ENCODE results near the gene TOP1. TPM values are rescaled to one million over a fixed set of nuclear protein-coding genes. Genes with fewer than 3 reads are reported as not detected.
A peak's percentile ranks its signal among the peaks of the same experiment; 100 is the strongest.

The TOP1 gene
- polyA plus RNA-seq, 1 experiment: 4.0 TPM

- DNase-seq (ENCODE audit: low read depth): no peak
- H3K36me3 ChIP-seq (ENCODE audit: control insufficient read depth, insufficient read depth, low read length): no peaks in the 10 kb centered on the region
- ChIA-PET POLR2A (no interaction called here), CTCF (interaction anchor here (0.9 to 1.7 kb wide), 3 partner anchors 9 to 61 kb away, joined by 3 to 6 read pairs (median 3); no protein-coding TSS in a partner anchor)
- no peaks in the 10 kb centered on the region for H3K27me3 ChIP-seq (ENCODE audit: control insufficient read depth, insufficient read depth, low read length)
- no peak overlapping the region for H3K4me3 ChIP-seq (ENCODE audit: low read depth, low read length)
- no peak for TF ChIP-seq CTCF (IDR thresholded peaks at IDR 0.05; ENCODE audit: insufficient read depth, low read depth, low read length)
Measured at GRCh38 chr20:41051009-41051825, 22.6 kb downstream of the TOP1 start.

GRCh38 chr20:41052742-41053419 is 24.3 kb downstream of the TOP1 start:
- CTCF ChIA-PET: interaction anchor here (0.7 to 1.7 kb wide), 6 partner anchors 8 to 62 kb away, joined by 3 to 6 read pairs (median 3); no protein-coding TSS in a partner anchor
- DNase-seq (ENCODE audit: low read depth): peak; percentile 35
- no peak for TF ChIP-seq CTCF (IDR thresholded peaks at IDR 0.05; ENCODE audit: insufficient read depth, low read depth, low read length)
- POLR2A ChIA-PET: no interaction called here
- no peak overlapping the region for H3K4me3 ChIP-seq (ENCODE audit: low read depth, low read length)
- H3K27me3 ChIP-seq (ENCODE audit: control insufficient read depth, insufficient read depth, low read length): no peaks in the 10 kb centered on the region
- no peaks in the 10 kb centered on the region for H3K36me3 ChIP-seq (ENCODE audit: control insufficient read depth, insufficient read depth, low read length)

GRCh38 chr20:41054070-41054846 is 25.6 kb downstream of the TOP1 start:
- ChIA-PET POLR2A (no interaction called here), CTCF (interaction anchor here (0.8 kb wide), 1 partner anchor 62 kb away, joined by 3 read pairs; no protein-coding TSS in a partner anchor)
- DNase-seq (ENCODE audit: low read depth): no peak

GRCh38 chr20:41054847-41055230 is 26.2 kb downstream of the TOP1 start:
- POLR2A ChIA-PET: no interaction called here
- DNase-seq (ENCODE audit: low read depth): no peak
- Histone ChIP-seq H3K27me3 (ENCODE audit: control insufficient read depth, insufficient read depth, low read length) (no peaks in the 10 kb centered on the region), H3K4me3 (ENCODE audit: low read depth, low read length) (no peak overlapping the region), H3K36me3 (ENCODE audit: control insufficient read depth, insufficient read depth, low read length) (no peaks in the 10 kb centered on the region)
- CTCF ChIA-PET: no interaction called here
- no peak for TF ChIP-seq CTCF (IDR thresholded peaks at IDR 0.05; ENCODE audit: insufficient read depth, low read depth, low read length)

More at GRCh38 chr20:41054070-41054846, 25.6 kb downstream of the TOP1 start:
- Histone ChIP-seq H3K4me3 (ENCODE audit: low read depth, low read length) (no peak overlapping the region), H3K27me3 (ENCODE audit: control insufficient read depth, insufficient read depth, low read length) (no peaks in the 10 kb centered on the region), H3K36me3 (ENCODE audit: control insufficient read depth, insufficient read depth, low read length) (no peaks in the 10 kb centered on the region)
- no peak for TF ChIP-seq CTCF (IDR thresholded peaks at IDR 0.05; ENCODE audit: insufficient read depth, low read depth, low read length)

GRCh38 chr20:41055679-41056078 is 27.1 kb downstream of the TOP1 start:
- Histone ChIP-seq H3K4me3 (ENCODE audit: low read depth, low read length) (no peak overlapping the region), H3K36me3 (ENCODE audit: control insufficient read depth, insufficient read depth, low read length) (no peaks in the 10 kb centered on the region), H3K27me3 (ENCODE audit: control insufficient read depth, insufficient read depth, low read length) (no peaks in the 10 kb centered on the region)
- TF ChIP-seq CTCF (IDR thresholded peaks at IDR 0.05; ENCODE audit: insufficient read depth, low read depth, low read length): no peak
- CTCF ChIA-PET: no interaction called here
- no peak for DNase-seq (ENCODE audit: low read depth)
- POLR2A ChIA-PET: no interaction called here

Measured in BJ (cell line).